HG03039 (cell line): ENCODE measurements around the gene PSMF1.

Experiments
- ATAC-seq: cut with Tn5 transposase; IDR thresholded peaks from one replicate; pipeline ENCODE4 v1.9.1; 2021; ENCODE audit warnings: mild to moderate bottlenecking, moderate library complexity; ENCODE audit not compliant: unreplicated experiment

Gene PSMF1

GRCh38 chr20:1163653-1164052 is 45.3 kb downstream of the PSMF1 start:
- ATAC-seq = no peak

GRCh38 chr20:1164871-1165270 is 46.5 kb downstream of the PSMF1 start:
- ATAC-seq = no peak

GRCh38 chr20:1165521-1165920 is 47.1 kb downstream of the PSMF1 start:
- ATAC-seq = no peak

DNA sequence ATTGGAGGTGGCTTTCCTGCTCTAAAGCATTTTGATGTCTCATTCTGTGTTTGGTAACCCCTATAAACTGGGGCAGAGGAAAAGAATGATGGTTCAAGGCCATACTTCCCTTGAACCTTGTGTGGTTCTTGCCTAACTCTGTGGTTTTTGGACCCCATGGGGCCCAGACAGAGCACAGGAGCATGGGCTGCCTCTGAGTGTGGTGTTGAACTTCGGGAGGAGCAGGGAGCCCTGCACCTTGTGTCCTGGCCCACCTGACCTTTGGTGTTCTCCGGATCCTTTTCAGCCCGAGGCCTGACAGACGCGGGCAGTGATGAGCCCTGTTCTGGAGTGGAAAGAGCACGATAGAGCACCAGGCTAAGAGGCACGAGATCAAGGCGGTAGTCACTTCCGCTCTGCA is 47.5 kb downstream of the PSMF1 start:
- ATAC-seq = no peak

DNA sequence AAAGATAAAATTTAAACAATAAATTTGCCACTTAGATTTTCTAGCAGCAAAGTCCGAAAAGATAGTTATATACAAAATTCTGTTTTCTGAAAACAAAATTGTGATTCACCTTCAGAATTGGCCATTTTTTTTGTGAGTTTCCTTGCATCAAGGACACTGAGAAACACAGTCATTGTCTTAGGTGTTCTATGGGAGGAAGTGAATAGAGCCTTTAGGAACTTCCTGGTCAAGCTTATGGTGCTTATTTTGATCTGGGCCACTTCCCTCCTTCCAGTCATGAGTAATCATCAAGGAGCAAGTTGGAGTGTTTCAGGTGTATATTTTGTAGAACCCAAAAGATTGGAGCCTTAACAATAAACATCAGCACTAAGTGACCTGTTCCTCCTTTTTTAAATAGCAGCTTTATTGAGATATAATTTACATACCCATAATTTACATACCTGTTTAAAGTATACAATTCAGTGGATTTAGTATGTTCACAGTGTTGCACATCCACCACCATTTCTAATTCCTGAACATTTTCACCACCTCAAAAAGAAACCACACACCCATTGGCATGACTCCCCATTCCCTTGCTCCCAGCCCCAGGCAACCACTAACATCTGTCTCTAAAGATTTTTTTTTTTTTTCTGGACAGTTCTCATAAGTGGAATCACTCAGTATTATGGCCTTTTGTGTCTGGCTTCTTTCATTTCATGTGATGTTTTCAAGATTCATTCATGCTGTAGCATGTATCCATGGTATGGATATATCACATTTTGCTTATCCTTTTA is 48.7 kb downstream of the PSMF1 start:
- ATAC-seq = no peak

GRCh38 chr20:1169224-1169623 is 50.8 kb downstream of the PSMF1 start:
- no peak for ATAC-seq

DNA sequence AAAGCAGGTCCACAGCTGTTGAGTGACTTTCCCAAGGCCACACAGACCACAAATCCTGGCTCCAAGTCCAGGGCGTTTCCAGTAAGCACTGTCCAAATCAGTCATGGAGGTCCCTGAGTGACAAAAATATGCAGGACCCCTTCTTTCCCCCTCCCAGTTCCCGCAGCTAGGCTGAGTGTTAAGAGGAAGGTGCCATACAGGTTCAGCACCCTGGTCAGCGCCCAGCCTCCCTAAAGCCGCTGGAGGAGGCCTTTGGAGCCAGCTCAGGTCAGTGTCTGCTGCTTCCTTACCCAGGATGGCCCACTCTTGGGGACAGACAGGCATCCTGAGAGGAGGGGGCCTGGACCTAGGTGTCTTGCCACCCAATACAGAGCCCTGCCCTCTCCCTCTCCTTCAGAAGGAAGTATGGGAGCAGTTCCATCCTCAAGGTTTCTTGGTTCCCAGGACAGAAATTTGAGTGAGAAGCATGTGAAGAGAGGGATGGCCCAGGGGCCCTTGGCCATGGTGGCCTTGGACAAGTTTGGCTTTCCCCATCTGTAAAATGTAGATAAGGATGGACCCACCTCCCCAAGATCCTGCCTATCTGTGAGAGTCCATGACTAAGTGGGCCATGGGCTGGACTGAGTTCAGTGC is 53.2 kb downstream of the PSMF1 start:
- no peak for ATAC-seq

DNA sequence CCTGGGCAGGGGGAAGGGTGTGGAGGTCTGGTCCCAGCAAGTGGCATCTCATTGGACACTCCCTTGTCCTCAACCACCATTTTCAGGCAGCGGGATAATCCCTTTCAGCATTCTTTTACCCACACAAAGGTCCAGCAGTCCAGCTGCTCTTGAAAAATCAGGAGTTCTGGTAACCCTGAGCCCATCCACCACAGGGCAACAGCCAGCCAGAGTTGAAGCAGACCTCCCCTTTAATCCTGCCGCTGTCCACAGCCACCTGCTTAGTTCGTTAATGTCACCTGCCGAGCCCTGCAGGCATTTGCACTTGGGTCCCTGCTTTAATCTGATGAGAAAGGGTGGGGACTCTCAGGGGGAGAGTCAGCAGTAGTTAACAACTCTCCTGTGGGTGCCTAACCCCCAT is 55.3 kb downstream of the PSMF1 start:
- ATAC-seq = no peak

GRCh38 chr20:1174787-1175186 is 56.4 kb downstream of the PSMF1 start:
- ATAC-seq = no peak

- ATAC-seq = no peak
Measured at GRCh38 chr20:1177680-1178079, 59.3 kb downstream of the PSMF1 start.

- no peak for ATAC-seq
Measured at GRCh38 chr20:1178103-1178502, 59.7 kb downstream of the PSMF1 start.

DNA sequence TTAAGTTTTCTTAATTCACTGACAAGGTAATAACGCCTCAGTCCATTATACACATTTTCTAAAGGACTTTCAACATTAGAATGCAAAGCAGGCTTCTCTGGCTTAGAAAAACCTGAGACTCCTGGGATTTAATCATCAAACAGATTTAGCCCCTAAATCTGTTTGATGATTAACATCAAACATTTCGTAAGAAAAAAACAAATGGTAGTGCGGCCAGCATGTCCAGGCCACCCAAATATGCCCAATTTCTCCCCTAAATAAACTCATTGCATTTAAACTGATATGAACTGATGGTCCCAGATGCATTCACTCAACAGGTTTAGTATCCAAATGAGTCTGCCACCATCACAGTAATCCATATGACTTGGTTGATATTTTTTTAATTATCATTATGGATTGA is 60.2 kb downstream of the PSMF1 start:
- no peak for ATAC-seq

DNA sequence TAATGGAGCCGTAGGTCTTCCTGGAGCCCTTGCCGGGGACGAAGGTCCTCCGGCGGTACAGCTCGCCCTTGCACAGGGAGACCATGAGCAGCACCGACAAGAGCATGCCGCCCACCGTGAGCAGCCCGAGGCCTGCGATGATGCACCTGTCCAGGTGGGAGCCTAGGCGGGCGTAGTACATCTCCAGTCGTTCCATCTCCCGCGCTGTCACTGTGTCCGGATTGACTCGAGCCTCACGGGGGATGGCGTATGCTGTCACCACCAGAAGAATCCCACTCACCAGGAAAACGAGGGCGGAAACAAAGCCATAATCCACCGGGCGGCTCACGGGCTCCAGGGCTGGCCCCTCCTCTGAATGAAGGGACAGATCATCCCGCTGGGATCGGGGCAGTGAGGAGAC is 62.5 kb downstream of the PSMF1 start:
- ATAC-seq = no peak

GRCh38 chr20:1182106-1182505 is 63.7 kb downstream of the PSMF1 start:
- ATAC-seq = no peak

- ATAC-seq = no peak
Measured at GRCh38 chr20:1183153-1183552, 64.8 kb downstream of the PSMF1 start.

DNA sequence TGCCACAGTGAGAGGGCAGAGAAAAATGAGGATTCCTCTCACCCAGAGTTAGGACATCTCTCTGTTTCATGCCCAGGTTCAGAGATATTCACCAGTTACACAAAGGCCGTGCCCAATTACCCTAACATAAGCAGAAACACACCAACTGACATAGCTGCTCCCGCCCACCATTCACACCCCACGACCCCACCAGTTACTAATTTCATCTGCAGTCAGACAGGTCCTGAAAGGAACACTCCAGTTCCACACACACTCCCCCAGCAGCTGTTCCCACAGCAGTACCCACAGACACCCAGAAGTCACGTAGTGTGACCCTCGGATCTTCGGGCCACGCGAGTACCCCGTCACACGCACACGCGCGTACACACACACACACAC is 65.8 kb downstream of the PSMF1 start:
- ATAC-seq = no peak

DNA sequence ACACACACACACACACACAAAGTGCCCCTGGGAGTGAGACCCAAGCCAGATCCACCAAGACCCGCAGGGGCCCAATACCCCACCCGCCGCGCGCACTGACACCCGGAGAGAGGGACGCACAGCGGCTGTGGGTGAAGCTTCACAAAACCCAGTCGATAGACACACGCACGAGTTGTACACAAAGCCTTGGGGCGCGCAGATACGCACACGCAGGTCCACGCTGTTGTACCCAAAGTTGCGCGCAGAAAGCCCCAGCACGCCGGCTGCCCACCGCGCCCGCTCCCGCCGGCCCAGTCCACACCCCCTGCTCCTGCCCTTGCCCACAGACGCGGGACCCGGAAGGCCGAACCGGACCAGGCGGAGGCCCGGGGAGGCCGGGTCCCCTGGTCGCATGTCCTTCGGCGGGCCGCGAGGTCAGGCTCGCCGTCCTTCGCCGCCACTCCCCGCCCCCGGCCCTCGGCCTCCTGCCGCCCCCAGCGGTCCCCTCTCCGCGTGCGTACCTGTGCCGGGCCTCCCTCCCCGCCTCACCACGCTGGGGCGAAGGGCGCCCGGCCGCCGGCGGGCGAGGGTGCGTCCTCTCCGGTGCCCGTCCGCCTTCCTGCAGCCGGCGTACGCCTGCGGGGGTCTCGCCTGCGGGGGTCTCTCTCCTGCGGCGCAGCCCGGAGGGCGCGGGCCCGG is 66.4 kb downstream of the PSMF1 start, which contains the start of gene TMEM74B:
Gene TMEM74B, minus strand, starts transcription at position 344 of the 678 bp plus-strand sequence. CDS start 1,180 bp downstream, outside the sequence.
- no peak for ATAC-seq

GRCh38 chr20:1185316-1185741 is 66.9 kb downstream of the PSMF1 start:
- ATAC-seq = no peak

DNA sequence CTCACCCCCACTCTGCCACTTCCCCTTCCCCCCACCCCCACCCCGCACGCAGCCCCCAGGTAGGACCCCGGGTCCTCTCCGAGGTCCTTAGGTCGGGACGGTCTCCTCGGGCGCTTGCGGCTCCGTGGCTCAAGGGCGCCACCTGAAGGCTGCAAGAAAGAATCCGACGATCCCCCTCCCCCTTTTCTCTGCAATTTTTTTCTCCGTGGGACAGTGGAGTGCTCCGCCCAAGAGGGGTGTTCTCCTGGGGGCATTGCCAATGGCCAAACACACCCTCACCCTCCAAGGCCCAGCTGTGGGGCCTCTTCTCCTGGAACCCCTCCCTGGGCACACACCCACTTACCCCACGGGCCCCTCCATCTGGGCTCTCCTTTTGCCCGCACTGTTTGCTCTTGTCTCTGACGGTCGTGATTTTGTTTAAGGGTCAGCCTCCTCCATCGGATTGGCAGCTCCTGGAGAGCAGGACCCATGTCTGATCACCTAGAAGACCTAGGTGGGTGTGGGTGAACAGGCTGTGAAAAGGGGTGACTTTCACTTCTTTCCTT is 67.5 kb downstream of the PSMF1 start:
- no peak for ATAC-seq

- ATAC-seq = no peak
Measured at GRCh38 chr20:1186367-1186991, 68.1 kb downstream of the PSMF1 start.

- ATAC-seq = no peak
Measured at GRCh38 chr20:1187605-1188171, 69.3 kb downstream of the PSMF1 start.
